Neural crest cell (in vitro differentiated cells): ENCODE results near the gene KCNH4. TPM values are rescaled to one million over a fixed set of nuclear protein-coding genes. Genes with fewer than 3 reads are reported as not detected.
A peak's percentile ranks its signal among the peaks of the same experiment; 100 is the strongest.

Experiments used
- DNase-seq: peaks from one replicate; pipeline ENCODE4 v3.0.0; 2021; ENCODE audit warnings: low read depth, mixed read lengths, low spot score
- H3K27ac Mint-ChIP-seq: one replicate; pipeline ENCODE4 v1.8.0; 2021; ENCODE audit warnings: mild to moderate bottlenecking, mixed read lengths; ENCODE audit not compliant: unreplicated experiment
- H3K27me3 Mint-ChIP-seq: 2 replicates; pipeline ENCODE4 v1.8.0; 2021; ENCODE audit warnings: low read depth, mild to moderate bottlenecking, mixed read lengths
- H3K36me3 Mint-ChIP-seq: 2 replicates; pipeline ENCODE4 v1.8.0; 2021; ENCODE audit warnings: low read depth, mild to moderate bottlenecking, mixed read lengths
- H3K4me1 Mint-ChIP-seq: 2 replicates; pipeline ENCODE4 v1.8.0; 2021; ENCODE audit warnings: mixed read lengths
- H3K4me3 Mint-ChIP-seq: one replicate; pipeline ENCODE4 v1.8.0; 2021; ENCODE audit warnings: mild to moderate bottlenecking, mixed read lengths
- H3K9me3 Mint-ChIP-seq: 2 replicates; pipeline ENCODE4 v1.8.0; 2021; ENCODE audit warnings: mixed read lengths
- CTCF ChIP-seq: fragments of 200-600 bp; sonication (generic); conservative IDR thresholded peaks from 2 replicates; pipeline ENCODE4 v1.5.0; 2021; ENCODE audit warnings: antibody characterized with exemption, mild to moderate bottlenecking
- total RNA-seq: library from RNA; stranded (reverse); gene quantifications from 2 replicates; pipeline ENCODE4 v1.2.1, GENCODE V29; 2021

Gene KCNH4
- total RNA-seq, 1 donor from 2014 or later: 0.05 TPM

GRCh38 chr17:42135664-42136653, 45.0 kb downstream of the KCNH4 start:
- Mint-ChIP-seq H3K4me1 (peaks cover 25% of the 10 kb centered on the region), H3K27ac (peak overlapping the region; percentile 35), H3K36me3 (no peaks in the 10 kb centered on the region), H3K4me3 (no peak overlapping the region), H3K9me3 (no peaks in the 10 kb centered on the region), H3K27me3 (no peaks in the 10 kb centered on the region)
- DNase-seq: no peak
- no peak for TF ChIP-seq CTCF

- Mint-ChIP-seq H3K4me3 (no peak overlapping the region), H3K4me1 (peaks cover 28% of the 10 kb centered on the region), H3K27me3 (no peaks in the 10 kb centered on the region)
These were observed 45.8 kb downstream of the KCNH4 start for GRCh38 chr17:42135151-42135550.

GRCh38 chr17:42133461-42134041, 47.4 kb downstream of the KCNH4 start:
- H3K27ac Mint-ChIP-seq: no peak overlapping the region
- no peaks in the 10 kb centered on the region for H3K27me3 Mint-ChIP-seq
- no peak for TF ChIP-seq CTCF
- DNase-seq: no peak
- H3K9me3 Mint-ChIP-seq: no peaks in the 10 kb centered on the region
- peaks cover 24% of the 10 kb centered on the region for H3K4me1 Mint-ChIP-seq
- H3K36me3 Mint-ChIP-seq: peaks cover 2% of the 10 kb centered on the region
- no peak overlapping the region for H3K4me3 Mint-ChIP-seq

More at GRCh38 chr17:42135151-42135550, 45.8 kb downstream of the KCNH4 start:
- Mint-ChIP-seq H3K9me3 (no peaks in the 10 kb centered on the region), H3K36me3 (peaks cover 2% of the 10 kb centered on the region), H3K27ac (no peak overlapping the region)
- TF ChIP-seq CTCF: no peak
- no peak for DNase-seq

GRCh38 chr17:42132941-42133340, 48.0 kb downstream of the KCNH4 start:
- Mint-ChIP-seq H3K36me3 (peaks cover 2% of the 10 kb centered on the region), H3K4me1 (peaks cover 24% of the 10 kb centered on the region), H3K9me3 (no peaks in the 10 kb centered on the region), H3K27ac (peak overlapping the region; percentile 43), H3K27me3 (no peaks in the 10 kb centered on the region), H3K4me3 (no peak overlapping the region)
- TF ChIP-seq CTCF: no peak
- DNase-seq: no peak

- H3K9me3 Mint-ChIP-seq: no peaks in the 10 kb centered on the region
- no peak for DNase-seq
- H3K36me3 Mint-ChIP-seq: peaks cover 5% of the 10 kb centered on the region
- H3K27me3 Mint-ChIP-seq: no peaks in the 10 kb centered on the region
- TF ChIP-seq CTCF: no peak
- H3K4me3 Mint-ChIP-seq: no peak overlapping the region
- H3K4me1 Mint-ChIP-seq: peaks cover 24% of the 10 kb centered on the region
- H3K27ac Mint-ChIP-seq: no peak overlapping the region
These were observed 48.9 kb downstream of the KCNH4 start for GRCh38 chr17:42131981-42132432.
